Type B pancreatic cell (in vitro differentiated cells): ENCODE measurements around the gene ABHD2. TPM values are rescaled to one million over a fixed set of nuclear protein-coding genes. Genes with fewer than 3 reads are reported as not detected.
A peak's percentile ranks its signal among the peaks of the same experiment; 100 is the strongest.
"Not testable (repeated sequence)": the region's sequence is repeated elsewhere in the genome, so short reads cannot be mapped to it uniquely, and the experiment has no call there.

Experiments
- DNase-seq: peaks from one replicate; pipeline ENCODE4 v3.0.0; 2021; ENCODE audit warnings: mixed read lengths; ENCODE audit not compliant: unreplicated experiment; ENCODE audit errors: extremely low spot score
- H3K27ac Mint-ChIP-seq: 2 replicates; pipeline ENCODE4 v1.8.0; 2021; ENCODE audit warnings: mild to moderate bottlenecking, mixed read lengths
- H3K27me3 Mint-ChIP-seq: 2 replicates; pipeline ENCODE4 v1.8.0; 2021; ENCODE audit warnings: mixed read lengths
- H3K36me3 Mint-ChIP-seq: 2 replicates; pipeline ENCODE4 v1.8.0; 2021; ENCODE audit warnings: mixed read lengths
- H3K4me1 Mint-ChIP-seq: one replicate; pipeline ENCODE4 v1.8.0; 2021; ENCODE audit warnings: mixed read lengths; ENCODE audit not compliant: unreplicated experiment
- H3K4me3 Mint-ChIP-seq: 2 replicates; pipeline ENCODE4 v1.8.0; 2021; ENCODE audit warnings: mild to moderate bottlenecking, mixed read lengths
- H3K9me3 Mint-ChIP-seq: 2 replicates; pipeline ENCODE4 v1.8.0; 2021; ENCODE audit warnings: mixed read lengths
- total RNA-seq: library from RNA; stranded (reverse); gene quantifications from 2 replicates; pipeline ENCODE4 v1.2.1, GENCODE V29; 2021; ENCODE audit warnings: low replicate concordance
- TF ChIP-seq, protein P1 (sequence below): fragments of 200-600 bp; sonication (generic); conservative IDR thresholded peaks from 2 replicates; pipeline ENCODE4 v1.5.0; 2021; ENCODE audit warnings: antibody characterized with exemption, mild to moderate bottlenecking

ABHD2 gene
- total RNA-seq, 1 donor from 2014 or later: 55.4 TPM

- no peak for DNase-seq
- peaks cover 12% of the 10 kb centered on the region for H3K36me3 Mint-ChIP-seq
- H3K9me3 Mint-ChIP-seq: no peaks in the 10 kb centered on the region
- H3K4me3 Mint-ChIP-seq: no peak overlapping the region
- H3K27me3 Mint-ChIP-seq: no peaks in the 10 kb centered on the region
- TF ChIP-seq, protein P1, sequence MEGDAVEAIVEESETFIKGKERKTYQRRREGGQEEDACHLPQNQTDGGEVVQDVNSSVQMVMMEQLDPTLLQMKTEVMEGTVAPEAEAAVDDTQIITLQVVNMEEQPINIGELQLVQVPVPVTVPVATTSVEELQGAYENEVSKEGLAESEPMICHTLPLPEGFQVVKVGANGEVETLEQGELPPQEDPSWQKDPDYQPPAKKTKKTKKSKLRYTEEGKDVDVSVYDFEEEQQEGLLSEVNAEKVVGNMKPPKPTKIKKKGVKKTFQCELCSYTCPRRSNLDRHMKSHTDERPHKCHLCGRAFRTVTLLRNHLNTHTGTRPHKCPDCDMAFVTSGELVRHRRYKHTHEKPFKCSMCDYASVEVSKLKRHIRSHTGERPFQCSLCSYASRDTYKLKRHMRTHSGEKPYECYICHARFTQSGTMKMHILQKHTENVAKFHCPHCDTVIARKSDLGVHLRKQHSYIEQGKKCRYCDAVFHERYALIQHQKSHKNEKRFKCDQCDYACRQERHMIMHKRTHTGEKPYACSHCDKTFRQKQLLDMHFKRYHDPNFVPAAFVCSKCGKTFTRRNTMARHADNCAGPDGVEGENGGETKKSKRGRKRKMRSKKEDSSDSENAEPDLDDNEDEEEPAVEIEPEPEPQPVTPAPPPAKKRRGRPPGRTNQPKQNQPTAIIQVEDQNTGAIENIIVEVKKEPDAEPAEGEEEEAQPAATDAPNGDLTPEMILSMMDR: no peak
- H3K27ac Mint-ChIP-seq: no peak overlapping the region
- H3K4me1 Mint-ChIP-seq: peaks cover 35% of the 10 kb centered on the region
Measured at GRCh38 chr15:89137926-89138325, 49.7 kb downstream of the ABHD2 start.

DNA sequence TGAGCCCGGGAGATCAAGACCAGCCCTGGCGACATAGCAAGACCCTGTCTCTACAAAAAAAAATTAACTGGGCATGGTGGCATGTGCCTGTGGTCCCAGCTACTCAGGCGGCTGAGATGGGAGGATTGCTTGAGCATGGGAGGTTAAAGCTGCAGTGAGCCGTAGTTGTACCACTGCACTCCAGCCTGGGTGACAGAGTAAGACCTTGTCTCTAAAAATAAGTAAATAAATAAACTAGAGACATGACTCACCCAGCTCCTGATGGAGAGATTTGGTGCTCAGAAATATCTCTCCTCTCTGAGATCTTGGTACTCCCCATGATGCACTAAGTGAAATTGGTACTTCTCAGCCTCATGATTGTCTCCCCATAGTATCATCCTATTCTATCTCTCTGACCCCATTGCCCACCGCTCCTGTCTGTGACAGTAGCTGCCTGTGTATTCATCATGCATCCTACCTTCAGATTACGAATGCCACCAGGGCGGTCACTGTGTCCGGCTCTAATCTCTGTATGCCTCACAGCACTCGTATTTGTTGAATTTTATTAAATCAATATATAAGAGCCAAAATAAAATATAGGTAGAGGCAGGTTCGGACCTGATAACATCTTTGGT, 50.9 kb downstream of the ABHD2 start:
- Mint-ChIP-seq H3K27ac (no peak overlapping the region), H3K27me3 (no peaks in the 10 kb centered on the region), H3K36me3 (peaks cover 12% of the 10 kb centered on the region), H3K4me1 (peaks cover 38% of the 10 kb centered on the region), H3K4me3 (peak overlapping the region; percentile 20), H3K9me3 (no peaks in the 10 kb centered on the region)
- TF ChIP-seq, protein P1: no peak
- no peak for DNase-seq

- peak overlapping the region; percentile 74 for H3K27ac Mint-ChIP-seq
- no peaks in the 10 kb centered on the region for H3K27me3 Mint-ChIP-seq
- no peak for DNase-seq
- no peak overlapping the region for H3K4me3 Mint-ChIP-seq
- peaks cover 18% of the 10 kb centered on the region for H3K36me3 Mint-ChIP-seq
- TF ChIP-seq, protein P1: peak; percentile 39
- no peaks in the 10 kb centered on the region for H3K9me3 Mint-ChIP-seq
- H3K4me1 Mint-ChIP-seq: peaks cover 38% of the 10 kb centered on the region
Measured at GRCh38 chr15:89139613-89140499, 51.6 kb downstream of the ABHD2 start.

- Mint-ChIP-seq H3K9me3 (no peaks in the 10 kb centered on the region), H3K27me3 (no peaks in the 10 kb centered on the region), H3K4me1 (peaks cover 40% of the 10 kb centered on the region), H3K4me3 (no peak overlapping the region), H3K36me3 (peaks cover 16% of the 10 kb centered on the region), H3K27ac (peak overlapping the region; percentile 50)
- TF ChIP-seq, protein P1: no peak
- no peak for DNase-seq
Measured at GRCh38 chr15:89140595-89140994, 52.3 kb downstream of the ABHD2 start.

- not testable (repeated sequence) for H3K27me3 Mint-ChIP-seq, H3K4me3 Mint-ChIP-seq, DNase-seq, H3K27ac Mint-ChIP-seq, H3K9me3 Mint-ChIP-seq
- Mint-ChIP-seq H3K4me1 (peaks cover 44% of the 10 kb centered on the region), H3K36me3 (peaks cover 14% of the 10 kb centered on the region)
Measured at GRCh38 chr15:89141159-89141558, 52.9 kb downstream of the ABHD2 start.

DNA sequence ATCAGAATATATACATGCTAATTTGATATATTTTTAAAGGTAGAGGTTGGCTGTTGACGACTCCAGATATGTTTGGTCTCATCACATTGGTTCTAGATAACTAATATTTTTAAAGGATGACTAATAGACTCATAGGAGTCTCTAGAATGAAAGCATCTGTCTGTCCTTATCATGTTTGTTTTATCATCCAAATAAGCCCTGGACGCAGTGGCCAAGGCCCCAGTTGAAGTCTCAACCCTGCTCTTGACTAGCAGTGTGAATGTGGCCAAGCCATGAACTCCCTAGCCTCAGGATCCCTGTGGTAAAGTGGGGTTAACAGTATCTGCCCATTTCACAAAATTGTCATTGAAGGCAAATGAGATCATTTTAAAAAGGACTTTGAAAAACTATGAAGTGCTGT, 53.6 kb downstream of the ABHD2 start:
- no peaks in the 10 kb centered on the region for H3K27me3 Mint-ChIP-seq
- H3K4me3 Mint-ChIP-seq: no peak overlapping the region
- H3K4me1 Mint-ChIP-seq: peaks cover 38% of the 10 kb centered on the region
- no peaks in the 10 kb centered on the region for H3K9me3 Mint-ChIP-seq
- no peak overlapping the region for H3K27ac Mint-ChIP-seq
- DNase-seq: no peak
- TF ChIP-seq, protein P1: no peak
- peaks cover 8% of the 10 kb centered on the region for H3K36me3 Mint-ChIP-seq
